Psoas muscle (tissue), 8 donors: ENCODE results near the gene BOC. TPM values are rescaled to one million over a fixed set of nuclear protein-coding genes. Genes with fewer than 3 reads are reported as not detected.

Source experiments
- ATAC-seq, 4 donors: fragments of 200-7000 bp; cut with Tn5 transposase; one replicate each; pipeline ENCODE4 v1.9.1; 2020; ENCODE audit warnings: moderate library complexity in 3 of 4, mild to moderate bottlenecking in 2 of 4
- DNase-seq, 2 donors: peaks; one replicate each; pipeline ENCODE4 v3.0.0-alpha.2; 2020
- H3K27ac ChIP-seq: fragments of 200-600 bp; one replicate; pipeline ENCODE4 v1.8.0; 2022
- H3K27me3 ChIP-seq, 3 donors: fragments of 200-600 bp in 1 of 3; one replicate each; pipeline versions ENCODE4 v1.6.1 to v1.8.0; 2013 to 2022; ENCODE audit warnings: low read length in 2 of 3, mild to moderate bottlenecking in 2 of 3, moderate library complexity in 1 of 3; ENCODE audit not compliant: insufficient read depth in 3 of 3
- H3K36me3 ChIP-seq, 2 donors: fragments of 200-600 bp in 1 of 2; one replicate each; pipeline versions ENCODE4 v1.6.1 to v1.8.0; 2013 to 2022; ENCODE audit warnings: low read depth in 1 of 2, mild to moderate bottlenecking in 1 of 2, moderate library complexity in 1 of 2; ENCODE audit not compliant: insufficient read depth in 1 of 2
- H3K4me1 ChIP-seq: fragments of 200-600 bp; one replicate; pipeline ENCODE4 v1.8.0; 2022
- H3K4me3 ChIP-seq: fragments of 200-600 bp; one replicate; pipeline ENCODE4 v1.8.0; 2022; ENCODE audit warnings: mild to moderate bottlenecking
- H3K9me3 ChIP-seq: fragments of 200-600 bp; one replicate; pipeline ENCODE4 v1.8.0; 2022
- CTCF ChIP-seq: fragments of 200-600 bp; IDR thresholded peaks from one replicate; pipeline ENCODE4 v1.8.0; 2022; ENCODE audit warnings: antibody characterized with exemption
- WGBS, 3 donors: extraction: QIAGEN DNeasy Blood & Tissue Kit; methylation state at CpG; one replicate each; pipeline versions ENCODE4 v1.1.6 to v1.1.7; 2013; 5-methylcytosine and 5-hydroxymethylcytosine counted together
- intact Hi-C, 2 donors: fragments of 100-400 bp; cut with DNase I; formaldehyde crosslinking; loops; one replicate each; pipeline versions ENCODE4 v1.11.0 to v1.14.2; 2022
- polyA plus RNA-seq, 3 donors: library from polyadenylated mRNA; stranded (reverse); fragments of 200-250 nt; gene quantifications; one replicate each; pipeline ENCODE4 v1.2.3, GENCODE V29; 2013
- total RNA-seq, 4 donors: library from RNA; stranded (reverse); fragmentation: NEBNext Ultra II Directional in 2 of 4; extraction: Animal tissue kit (Norgen Biotek cat#: 25700) in 2 of 4; gene quantifications; one replicate each; pipeline versions ENCODE4 v1.2.1 to v1.2.4, GENCODE V29; 2021 to 2023
- donor health status: healthy with polysubstance abuse.
- donor health status: DM: no; HTN: no; CAD: no; lungs with moderate emphysema.
- donor health status: Bipolar disorder and iron deficiency.
- donor health status: healthy.
- donor health status: DM: yes; HTN: yes; CAD: no.
- donor health status: DM: no; HTN: no; CAD: no.
- donor health status: DM: no; HTN: no; CAD: no.
- donor health status: DM: yes; HTN: yes; CAD: no.

BOC gene
- total and polyA plus RNA-seq, 7 donors = 1.1 to 15.4 (median 3.8) TPM

GRCh38 chr3:113242096-113242581 is 30.8 kb downstream of the BOC start:
- H3K27me3 ChIP-seq = no peaks in the 10 kb centered on the region
- DNase-seq = no peak
- intact Hi-C loops = no loop called here
- no peaks in the 10 kb centered on the region for H3K36me3 ChIP-seq
- no peak for ATAC-seq
- H3K4me3 ChIP-seq = no peak overlapping the region
- WGBS, 3 donors = 55 to 64% (median 58%) methylated on average over 7 of the region's 7 CpGs
- H3K9me3 ChIP-seq = no peaks in the 10 kb centered on the region
- H3K4me1 ChIP-seq = no peaks in the 10 kb centered on the region
- TF ChIP-seq CTCF = no peak
- H3K27ac ChIP-seq = no peak overlapping the region

GRCh38 chr3:113243071-113243470 is 31.7 kb downstream of the BOC start:
- no peak overlapping the region for H3K27ac ChIP-seq
- intact Hi-C loops = no loop called here
- ATAC-seq = no peak
- no peaks in the 10 kb centered on the region for H3K4me1 ChIP-seq
- no peaks in the 10 kb centered on the region for H3K27me3 ChIP-seq
- no peaks in the 10 kb centered on the region for H3K36me3 ChIP-seq
- no peak for TF ChIP-seq CTCF
- no peak overlapping the region for H3K4me3 ChIP-seq
- WGBS, 3 donors = 74 to 82% (median 81%) methylated on average over 2 of the region's 2 CpGs
- DNase-seq = no peak
- H3K9me3 ChIP-seq = no peaks in the 10 kb centered on the region

- Histone ChIP-seq H3K4me3 (no peak overlapping the region), H3K27me3 (no peaks in the 10 kb centered on the region), H3K4me1 (no peaks in the 10 kb centered on the region), H3K9me3 (no peaks in the 10 kb centered on the region), H3K27ac (no peak overlapping the region), H3K36me3 (no peaks in the 10 kb centered on the region)
- no peak for TF ChIP-seq CTCF
- ATAC-seq = no peak
- no peak for DNase-seq
- intact Hi-C loops = no loop called here
- WGBS, 3 donors = 91 to 96% (median 93%) methylated on average over 3 of the region's 3 CpGs
Measured at GRCh38 chr3:113243846-113244245, 32.5 kb downstream of the BOC start.

GRCh38 chr3:113245761-113246161 is 34.4 kb downstream of the BOC start:
- H3K4me1 ChIP-seq = no peaks in the 10 kb centered on the region
- intact Hi-C loops = no loop called here
- H3K9me3 ChIP-seq = no peaks in the 10 kb centered on the region
- H3K36me3 ChIP-seq = no peaks in the 10 kb centered on the region
- no peak overlapping the region for H3K27ac ChIP-seq
- TF ChIP-seq CTCF = no peak
- no peaks in the 10 kb centered on the region for H3K27me3 ChIP-seq
- 35 to 40% (median 36%) methylated on average over 5 of the region's 5 CpGs for WGBS, 3 donors
- H3K4me3 ChIP-seq = no peak overlapping the region
- DNase-seq = peak; percentile 55 to 79
- peak in 2 of 4 donors; percentile 38 to 70 for ATAC-seq

GRCh38 chr3:113247068-113247467 is 35.7 kb downstream of the BOC start:
- DNase-seq (no peak), ATAC-seq (no peak)
- H3K27me3 ChIP-seq = no peaks in the 10 kb centered on the region
- no peaks in the 10 kb centered on the region for H3K4me1 ChIP-seq
- peak overlapping the region; percentile 17 for H3K27ac ChIP-seq
- no peak for TF ChIP-seq CTCF
- intact Hi-C loops = no loop called here
- no peaks in the 10 kb centered on the region for H3K36me3 ChIP-seq
- H3K9me3 ChIP-seq = no peaks in the 10 kb centered on the region
- no peak overlapping the region for H3K4me3 ChIP-seq
